GM21717 (cell line): ENCODE data around the gene CTAGE8.
"Not testable (repeated sequence)": the region's sequence is repeated elsewhere in the genome, so short reads cannot be mapped to it uniquely, and the experiment has no call there.

Experiments used
- ATAC-seq: cut with Tn5 transposase; IDR thresholded peaks from one replicate; pipeline ENCODE4 v1.9.1; 2021; ENCODE audit warnings: mild to moderate bottlenecking, moderate library complexity; ENCODE audit not compliant: unreplicated experiment

Gene CTAGE8

GRCh38 chr7:144256112-144256511, 13.0 kb downstream of the CTAGE8 start:
- no peak for ATAC-seq

GRCh38 chr7:144255471-144255897, 13.6 kb downstream of the CTAGE8 start:
- ATAC-seq = no peak

GRCh38 chr7:144252307-144252706, 16.8 kb downstream of the CTAGE8 start:
- not testable (repeated sequence) for ATAC-seq

GRCh38 chr7:144247674-144248330, 21.3 kb downstream of the CTAGE8 start:
- ATAC-seq = not testable (repeated sequence)

GRCh38 chr7:144246967-144247366, 22.1 kb downstream of the CTAGE8 start:
- ATAC-seq = not testable (repeated sequence)

- not testable (repeated sequence) for ATAC-seq
These were observed 23.7 kb downstream of the CTAGE8 start for GRCh38 chr7:144245372-144245771.

- ATAC-seq = not testable (repeated sequence)
These were observed 29.7 kb downstream of the CTAGE8 start, which contains the start of gene OR2A42 for GRCh38 chr7:144239365-144239764. OR2A42 (minus strand) TSS chr7:144239605; CDS start chr7:144232843, 6,762 bp downstream.

GRCh38 chr7:144238530-144239082, 30.5 kb downstream of the CTAGE8 start:
- not testable (repeated sequence) for ATAC-seq

- not testable (repeated sequence) for ATAC-seq
These were observed 36.0 kb downstream of the CTAGE8 start for GRCh38 chr7:144233039-144233438.

- not testable (repeated sequence) for ATAC-seq
These were observed 38.1 kb downstream of the CTAGE8 start for GRCh38 chr7:144231027-144231426.

- not testable (repeated sequence) for ATAC-seq
These were observed 40.3 kb downstream of the CTAGE8 start for GRCh38 chr7:144228810-144229209.

GRCh38 chr7:144226866-144227265, 42.2 kb downstream of the CTAGE8 start:
- ATAC-seq = not testable (repeated sequence)

- not testable (repeated sequence) for ATAC-seq
These were observed 45.4 kb downstream of the CTAGE8 start for GRCh38 chr7:144223675-144224074.

- not testable (repeated sequence) for ATAC-seq
These were observed 48.6 kb downstream of the CTAGE8 start for GRCh38 chr7:144220531-144220930.

GRCh38 chr7:144219149-144219548, 49.9 kb downstream of the CTAGE8 start:
- ATAC-seq = peak; percentile 47

- not testable (repeated sequence) for ATAC-seq
These were observed 50.5 kb downstream of the CTAGE8 start for GRCh38 chr7:144218581-144218980.

- ATAC-seq = not testable (repeated sequence)
These were observed 51.9 kb downstream of the CTAGE8 start for GRCh38 chr7:144217200-144217599.
